ENCODE data around the gene DPYSL5.
A peak's percentile ranks its signal among the peaks of the same experiment; 100 is the strongest.
"Not testable (repeated sequence)": the region's sequence is repeated elsewhere in the genome, so short reads cannot be mapped to it uniquely, and the experiment has no call there.

The DPYSL5 gene, protein sequence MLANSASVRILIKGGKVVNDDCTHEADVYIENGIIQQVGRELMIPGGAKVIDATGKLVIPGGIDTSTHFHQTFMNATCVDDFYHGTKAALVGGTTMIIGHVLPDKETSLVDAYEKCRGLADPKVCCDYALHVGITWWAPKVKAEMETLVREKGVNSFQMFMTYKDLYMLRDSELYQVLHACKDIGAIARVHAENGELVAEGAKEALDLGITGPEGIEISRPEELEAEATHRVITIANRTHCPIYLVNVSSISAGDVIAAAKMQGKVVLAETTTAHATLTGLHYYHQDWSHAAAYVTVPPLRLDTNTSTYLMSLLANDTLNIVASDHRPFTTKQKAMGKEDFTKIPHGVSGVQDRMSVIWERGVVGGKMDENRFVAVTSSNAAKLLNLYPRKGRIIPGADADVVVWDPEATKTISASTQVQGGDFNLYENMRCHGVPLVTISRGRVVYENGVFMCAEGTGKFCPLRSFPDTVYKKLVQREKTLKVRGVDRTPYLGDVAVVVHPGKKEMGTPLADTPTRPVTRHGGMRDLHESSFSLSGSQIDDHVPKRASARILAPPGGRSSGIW

DNA sequence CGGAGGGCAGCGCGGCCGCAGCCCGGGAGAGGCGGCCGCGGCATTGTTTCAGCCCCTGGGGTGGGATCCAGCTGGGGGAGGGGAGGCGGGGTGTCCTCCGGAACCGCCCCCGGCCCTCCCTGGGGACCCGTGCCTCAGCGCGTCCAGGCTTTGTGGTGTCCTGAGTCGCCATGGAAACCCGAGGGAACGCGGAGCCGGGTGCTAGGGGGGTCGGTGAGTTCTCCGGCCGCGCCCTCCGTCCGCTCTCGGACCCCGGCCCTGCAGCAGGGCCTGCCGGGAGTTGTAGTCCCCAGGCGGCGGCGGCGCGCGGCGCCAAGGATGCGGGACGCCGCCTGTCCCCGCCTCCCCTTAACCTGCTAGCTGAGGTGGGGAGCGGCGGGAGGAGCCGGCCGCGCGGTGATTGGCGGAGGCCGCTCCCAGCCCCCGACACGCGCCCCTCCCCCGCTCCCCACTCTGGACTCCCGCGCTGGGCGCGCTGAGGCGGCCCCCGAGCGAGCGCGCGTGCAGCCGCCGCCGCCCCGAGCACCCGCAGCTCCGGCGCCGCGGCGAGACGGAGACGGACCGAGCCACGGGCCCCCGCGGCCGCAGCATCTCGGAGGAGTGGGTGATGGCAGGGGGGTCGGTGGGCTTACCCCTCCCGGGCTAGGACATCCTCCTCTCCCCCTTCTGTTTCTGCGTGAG is at the start of gene DPYSL5:
Gene DPYSL5, plus strand, starts transcription at position 478 of the 681 bp plus-strand sequence. CDS start 50,368 bp downstream, outside the sequence.
- peak; percentile 65 for DNase-seq

DNA sequence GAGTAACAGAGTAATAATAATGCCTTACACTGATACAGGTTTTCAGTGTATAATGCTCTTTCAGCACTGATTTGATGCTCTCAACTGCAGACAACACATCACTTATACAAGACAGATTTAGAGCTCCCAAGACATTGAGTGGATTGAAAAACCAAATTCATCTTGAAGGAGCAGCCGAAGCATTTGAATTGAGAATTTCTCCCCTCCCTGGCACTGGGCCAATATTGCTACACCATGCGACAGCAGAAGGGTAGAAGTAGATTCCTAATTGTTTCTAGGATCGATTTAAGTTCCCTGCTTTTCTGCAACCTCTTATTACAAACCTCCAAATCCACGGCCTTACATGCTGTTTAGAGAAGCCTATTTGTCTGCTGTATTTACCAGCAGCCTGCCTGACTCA is 46.6 kb upstream of the DPYSL5 start:
- no peak for DNase-seq

- DNase-seq: no peak
These were observed 46.1 kb upstream of the DPYSL5 start for GRCh38 chr2:26801796-26802195.

- DNase-seq: no peak
These were observed 42.7 kb upstream of the DPYSL5 start for GRCh38 chr2:26805241-26805676.

DNA sequence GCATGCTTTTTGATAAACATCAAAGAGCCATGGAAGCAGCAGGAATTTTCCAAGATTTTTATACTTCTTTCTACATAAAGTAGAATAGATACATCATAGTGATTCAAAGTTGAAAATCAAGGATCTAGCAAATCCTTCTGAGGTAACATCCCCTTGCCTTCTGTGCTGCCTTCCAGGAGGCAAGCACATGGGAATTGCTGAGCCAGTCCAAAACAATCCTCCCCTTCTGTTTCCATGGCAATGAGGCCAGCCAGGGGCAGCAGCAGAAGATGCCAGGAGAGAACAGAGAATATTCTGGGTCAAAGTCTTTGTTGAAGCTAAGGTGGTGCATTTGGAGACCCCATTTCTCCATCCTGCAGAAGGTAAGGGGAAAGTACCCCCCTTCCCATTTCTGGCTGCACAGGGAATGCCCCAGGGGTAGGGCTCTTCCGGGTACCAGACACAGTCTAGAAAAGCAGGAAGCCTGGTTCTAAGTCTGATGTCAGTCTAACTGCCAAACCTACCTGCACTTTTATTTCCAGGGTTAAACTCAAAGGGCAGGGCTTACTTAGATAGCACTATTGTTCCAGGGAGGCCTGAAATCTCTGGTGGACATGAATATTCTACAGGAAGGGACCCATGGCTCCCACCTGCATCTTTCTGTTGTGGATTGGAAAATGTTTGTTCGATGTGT is 40.0 kb upstream of the DPYSL5 start:
- no peak for DNase-seq

DNA sequence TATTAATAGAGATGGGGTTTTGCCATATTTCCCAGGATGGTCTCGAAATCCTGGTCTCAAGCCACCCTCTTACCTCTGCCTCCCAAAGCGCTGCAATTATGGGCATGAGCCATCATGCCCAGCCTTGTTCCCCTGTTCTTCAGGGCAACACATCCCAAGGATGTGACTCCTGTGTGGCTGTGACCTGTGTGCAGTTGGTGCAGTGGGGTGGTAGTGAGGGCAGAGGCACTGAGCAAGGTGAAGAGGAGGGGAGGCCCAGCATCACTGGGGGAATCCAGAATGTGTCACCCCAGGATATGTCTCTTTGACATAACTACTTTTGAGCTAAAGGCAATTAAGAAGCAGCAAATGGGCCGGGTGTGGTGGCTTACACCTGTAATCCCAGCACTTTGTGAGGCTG is 38.7 kb upstream of the DPYSL5 start:
- DNase-seq: no peak

DNA sequence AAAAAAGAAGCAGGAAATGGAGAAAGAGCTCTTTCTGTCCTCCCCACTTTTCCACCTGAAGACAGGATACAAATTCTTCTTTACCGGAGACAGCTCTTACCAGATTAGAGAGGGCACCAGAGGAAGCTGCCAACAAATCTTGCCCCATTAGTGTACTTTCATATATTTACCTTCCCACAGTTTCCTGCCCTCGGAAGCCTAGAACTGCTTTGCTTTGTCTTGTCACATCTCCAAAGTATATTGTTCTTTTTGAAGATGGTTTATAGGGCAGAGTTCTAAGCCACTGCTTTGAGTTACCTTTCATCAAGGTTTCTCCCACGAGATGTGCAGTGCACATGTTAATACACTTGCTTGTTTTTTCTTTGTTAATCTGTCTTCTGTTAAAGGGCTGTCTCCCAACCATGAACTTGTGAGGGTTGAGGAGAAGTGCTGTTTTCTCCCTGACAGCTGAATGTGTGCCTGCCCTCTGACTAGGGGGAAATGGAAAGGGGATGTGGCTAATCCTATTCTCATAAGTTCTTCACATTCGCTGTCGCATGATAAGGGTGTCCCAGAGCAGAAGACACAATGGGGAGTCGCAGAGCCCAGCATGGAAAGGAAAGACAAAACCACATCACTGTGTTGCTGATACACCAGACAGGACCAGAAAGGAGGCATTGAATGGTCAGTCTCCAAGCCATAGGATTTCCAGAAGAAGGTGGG is 37.9 kb upstream of the DPYSL5 start:
- no peak for DNase-seq

DNA sequence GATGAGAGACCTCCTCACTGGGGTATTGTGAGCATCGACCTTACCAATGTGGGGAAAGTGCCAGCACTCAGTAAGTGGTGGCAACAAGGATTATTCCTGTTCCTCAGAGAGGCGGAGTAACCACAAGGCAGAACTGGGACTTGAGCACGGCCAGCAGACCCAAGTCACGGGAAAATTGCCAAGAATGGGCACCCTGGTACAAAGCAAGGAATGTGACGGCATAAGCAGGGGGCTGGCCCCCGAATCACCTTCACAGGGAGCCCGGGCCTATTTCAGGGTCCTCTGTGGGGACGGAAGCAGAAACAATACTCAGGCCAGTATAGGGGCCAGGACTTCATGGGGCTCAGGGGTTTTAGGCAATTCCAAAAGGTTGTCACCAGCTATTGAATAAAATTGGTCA is 36.7 kb upstream of the DPYSL5 start:
- DNase-seq: no peak

GRCh38 chr2:26811791-26812694 is 35.9 kb upstream of the DPYSL5 start:
- DNase-seq: no peak

DNA sequence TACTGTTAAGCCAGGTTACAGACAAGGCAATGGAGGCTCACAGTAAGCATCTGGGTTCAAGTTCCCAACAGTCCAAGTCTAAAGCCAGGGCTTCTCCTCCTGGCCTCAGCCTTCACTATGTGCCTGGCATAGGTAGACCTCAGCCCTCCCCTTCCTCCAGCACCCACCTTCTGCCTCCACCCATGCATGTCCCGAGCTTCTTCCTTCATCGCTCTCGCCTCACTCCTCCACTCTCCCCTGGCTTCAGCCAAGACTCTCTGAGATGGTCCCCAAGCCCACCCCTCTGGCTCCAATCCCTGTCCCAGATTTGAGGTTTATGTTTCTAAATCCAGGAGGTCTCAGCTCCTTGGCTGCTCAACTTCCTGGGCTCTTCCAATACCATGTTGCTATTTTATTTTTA is 35.2 kb upstream of the DPYSL5 start:
- DNase-seq: no peak

DNA sequence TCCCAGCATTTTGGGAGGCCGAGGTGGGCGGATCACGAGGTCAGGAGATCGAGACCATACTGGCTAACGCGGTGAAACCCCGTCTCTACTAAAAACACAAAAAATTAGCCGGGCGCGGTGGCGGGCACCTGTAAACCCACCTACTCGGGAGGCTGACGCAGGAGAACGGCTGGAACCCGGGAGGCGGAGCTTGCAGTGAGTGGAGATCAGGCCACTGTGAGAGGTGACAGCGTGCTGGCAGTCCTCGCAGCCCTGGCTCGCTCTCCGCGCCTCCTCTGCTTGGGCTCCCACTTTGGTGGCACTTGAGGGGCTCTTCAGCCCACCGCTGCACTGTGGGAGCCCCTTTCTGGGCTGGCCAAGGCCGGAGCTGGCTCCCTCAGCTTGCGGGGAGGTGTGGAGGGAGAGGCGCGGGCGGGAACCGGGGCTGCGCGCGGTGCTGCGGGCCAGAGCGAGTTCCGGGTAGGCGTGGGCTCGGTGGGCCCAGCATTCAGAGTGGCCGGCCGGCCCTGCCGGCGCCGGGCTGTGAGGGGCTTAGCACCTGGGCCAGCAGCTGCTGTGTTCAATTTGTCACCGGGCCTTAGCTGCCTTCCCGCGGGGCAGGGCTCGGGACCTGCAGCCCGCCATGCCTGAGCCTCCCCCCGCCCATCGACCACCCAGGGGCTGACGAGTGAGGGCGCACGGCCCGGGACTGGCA is 33.7 kb upstream of the DPYSL5 start:
- DNase-seq: not testable (repeated sequence)

- no peak for DNase-seq
These were observed 31.0 kb upstream of the DPYSL5 start for GRCh38 chr2:26816893-26817292.

DNA sequence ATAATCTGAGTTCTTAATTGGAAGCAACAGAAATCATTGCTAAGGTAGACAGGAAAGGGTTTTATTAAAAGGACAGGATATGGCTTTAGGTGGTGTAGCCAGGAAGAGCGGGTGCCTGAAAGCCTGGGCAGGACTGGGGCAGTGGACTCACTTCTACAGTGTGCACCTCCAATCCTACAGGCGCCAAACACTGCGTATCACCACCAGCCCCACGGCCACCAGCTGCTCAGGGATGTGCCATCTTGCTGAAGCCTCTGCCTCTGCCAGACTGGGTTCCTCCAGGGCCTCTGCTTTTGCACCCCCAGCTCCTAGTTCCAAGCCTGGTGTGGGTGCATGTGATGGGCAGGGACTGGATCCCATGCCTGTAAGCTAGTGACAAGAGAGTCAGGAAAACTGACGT is 29.7 kb upstream of the DPYSL5 start:
- no peak for DNase-seq

DNA sequence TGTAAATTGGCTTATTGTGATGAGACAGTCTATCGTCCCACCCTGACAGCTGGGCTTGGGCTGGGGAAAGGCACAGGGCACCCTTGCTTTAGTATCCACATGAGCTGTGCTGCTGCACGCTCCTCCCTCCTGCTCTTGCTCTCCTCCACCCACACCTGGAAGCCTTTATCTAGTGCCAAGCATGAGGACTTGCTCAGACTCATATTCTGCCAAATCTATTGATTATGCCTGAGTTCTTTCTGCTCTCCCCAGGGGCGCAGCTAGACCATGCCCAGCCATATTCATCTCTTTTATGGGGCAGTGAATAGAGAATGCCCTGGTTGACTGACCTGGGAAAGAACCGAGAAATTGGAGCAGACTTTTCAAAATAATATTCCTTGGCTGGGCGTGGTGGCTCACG is 29.0 kb upstream of the DPYSL5 start:
- DNase-seq: no peak

DNA sequence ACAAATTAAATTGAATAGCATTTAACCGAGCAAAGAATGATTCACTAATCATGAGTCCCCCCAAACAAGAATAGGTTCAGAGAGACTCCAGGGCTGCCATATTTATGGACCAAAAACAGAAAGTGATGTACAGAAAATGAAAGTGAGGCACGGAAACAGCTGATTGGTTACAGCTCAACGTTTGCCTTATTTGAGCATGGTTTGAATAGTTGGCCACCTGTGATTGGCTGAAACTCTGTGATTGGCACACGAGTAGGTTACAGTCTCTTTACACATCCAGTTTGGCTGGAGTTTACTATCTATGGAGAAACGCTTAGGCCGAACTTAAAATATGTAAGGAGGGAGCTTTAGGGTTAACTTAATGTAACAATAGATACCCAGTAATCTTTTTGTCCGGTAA is 27.0 kb upstream of the DPYSL5 start:
- DNase-seq: no peak

DNA sequence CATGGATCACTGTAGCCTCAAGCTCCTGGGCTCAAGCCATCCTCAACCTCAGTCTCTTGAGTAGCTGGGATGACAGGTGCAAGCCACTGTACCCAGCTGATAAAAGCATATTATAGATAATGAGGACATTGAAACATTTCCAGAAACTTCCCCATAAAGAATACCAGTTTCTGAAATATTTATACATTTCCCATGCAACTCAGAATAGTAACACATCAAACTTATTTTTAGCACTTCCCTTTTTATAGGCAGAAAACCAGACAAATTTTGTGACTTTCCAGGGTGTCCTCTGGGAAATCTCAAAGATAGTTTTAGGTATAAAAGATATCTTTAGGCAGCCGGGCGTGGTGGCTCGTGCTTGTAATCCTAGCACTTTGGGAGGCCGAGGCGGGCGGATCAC is 25.1 kb upstream of the DPYSL5 start:
- no peak for DNase-seq

GRCh38 chr2:26838121-26838906 is 9.6 kb upstream of the DPYSL5 start:
- no peak for DNase-seq

- DNase-seq: no peak
These were observed 6.9 kb upstream of the DPYSL5 start for GRCh38 chr2:26840937-26841610.

- DNase-seq: no peak
These were observed 4.9 kb upstream of the DPYSL5 start for GRCh38 chr2:26843041-26843440.

DNA sequence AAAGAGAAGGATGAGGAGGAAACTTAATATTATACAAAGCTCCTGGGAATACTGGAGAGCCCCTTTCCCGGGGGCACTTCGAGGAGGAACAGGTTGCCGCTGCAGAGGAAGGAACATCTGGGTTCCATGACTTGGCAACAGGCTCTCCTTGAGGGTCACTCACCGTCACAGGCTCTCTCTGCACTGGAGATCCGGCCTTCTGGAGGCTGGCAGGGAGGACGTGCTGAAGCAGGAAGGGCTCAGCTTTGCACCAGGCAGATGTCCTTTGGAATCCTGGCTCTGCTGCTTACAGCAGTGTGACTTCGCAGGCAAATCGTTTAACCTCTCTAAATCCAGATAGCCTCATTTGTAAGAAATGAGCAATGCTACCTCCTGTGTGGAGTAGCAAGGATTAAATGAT is 2.9 kb upstream of the DPYSL5 start:
- DNase-seq: no peak

Measured in NCI-H2107 (cell line).